Fibroblast of lung (primary cell): ENCODE data around the gene XYLT1.

ENCODE experiments used
- CTCF ChIP-seq, 2 donors: IDR thresholded peaks in 1 of 2; conservative IDR thresholded peaks in 1 of 2; 1 replicate in 1 of 2; 2 replicates in 1 of 2; pipeline ENCODE4 v1.5.1; 2011 to 2012; ENCODE audit warnings: low read length in 2 of 2, control low read depth in 1 of 2, inconsistent platforms in 1 of 2, low read depth in 1 of 2, mild to moderate bottlenecking in 1 of 2
- EZH2 ChIP-seq: IDR thresholded peaks from 2 replicates; pipeline ENCODE4 v1.5.1; 2012; ENCODE audit warnings: low read length, control low read depth, mild to moderate bottlenecking; ENCODE audit errors: missing control alignments

DNA sequence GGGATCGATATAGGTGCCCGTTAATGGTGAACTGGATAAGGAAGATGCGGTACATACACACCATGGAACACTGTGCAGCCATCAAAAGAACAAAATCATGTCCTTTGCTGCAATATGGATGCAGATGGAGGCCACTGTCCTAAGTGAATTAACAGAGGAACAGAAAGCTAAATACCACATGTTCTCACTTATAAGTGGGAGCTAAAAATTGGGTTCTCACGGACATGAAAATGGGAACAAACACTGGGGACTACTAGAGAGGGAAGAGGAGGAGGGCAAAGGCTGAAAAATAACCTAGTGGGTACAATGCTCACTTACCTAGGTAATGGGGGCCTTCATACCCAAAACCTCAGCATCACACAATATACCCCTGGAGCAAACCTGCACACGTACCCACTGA lies 302.6 kb downstream of the XYLT1 start:
- no peak for TF ChIP-seq CTCF (conservative IDR thresholded peaks at IDR 0.05 in 1 of 2, IDR thresholded peaks at IDR 0.05 in 1 of 2; ENCODE audit: low read depth in 1 of 2, low read length in 2 of 2)
- TF ChIP-seq EZH2: no peak
